Ovary (tissue), 9 donors: ENCODE data around the gene CFAP68. TPM values are rescaled to one million over a fixed set of nuclear protein-coding genes. Genes with fewer than 3 reads are reported as not detected.
A peak's percentile ranks its signal among the peaks of the same experiment; 100 is the strongest.
"Not testable (repeated sequence)": the region's sequence is repeated elsewhere in the genome, so short reads cannot be mapped to it uniquely, and the experiment has no call there.

ENCODE experiments used
- DNase-seq, 5 donors: peaks; one replicate each; pipeline ENCODE4 v3.0.0-alpha.2; 2019 to 2020
- H3K27ac ChIP-seq, 2 donors: fragments of 200-600 bp; one replicate each; pipeline versions ENCODE4 v1.5.1 to v1.8.0; 2019 to 2022
- H3K27me3 ChIP-seq: fragments of 200-600 bp; one replicate; pipeline ENCODE4 v1.8.0; 2022
- H3K36me3 ChIP-seq: fragments of 200-600 bp; sonication (generic); one replicate; pipeline ENCODE4 v1.5.1; 2019
- H3K4me1 ChIP-seq: one replicate; pipeline ENCODE4 v1.8.1; 2013; ENCODE audit warnings: mild to moderate bottlenecking, moderate library complexity; ENCODE audit not compliant: insufficient read depth
- H3K4me3 ChIP-seq: fragments of 200-600 bp; sonication (generic); one replicate; pipeline ENCODE4 v1.5.1; 2017
- H3K9me3 ChIP-seq, 2 donors: fragments of 200-600 bp in 1 of 2; sonication (generic) in 1 of 2; one replicate each; pipeline versions ENCODE4 v1.5.1 to v1.8.1; 2013 to 2019; ENCODE audit warnings: mild to moderate bottlenecking in 1 of 2, moderate library complexity in 1 of 2
- CTCF ChIP-seq, 3 donors: fragments of 450-650 bp in 2 of 3; fragments of 200-600 bp in 1 of 3; IDR thresholded peaks; one replicate each; pipeline versions ENCODE4 v1.5.1 to v1.8.0; 2016 to 2022; ENCODE audit warnings: antibody characterized with exemption in 3 of 3, mild to moderate bottlenecking in 1 of 3
- EP300 ChIP-seq: sonication (generic); formaldehyde crosslinking; IDR thresholded peaks from one replicate; pipeline ENCODE4 v1.6.1; 2017; ENCODE audit warnings: antibody characterized with exemption
- POLR2A ChIP-seq: fragments of 450-650 bp; IDR thresholded peaks from one replicate; pipeline ENCODE4 v1.6.1; 2017; ENCODE audit warnings: antibody characterized with exemption, mild to moderate bottlenecking, moderate library complexity
- WGBS, 3 donors: extraction: QIAGEN DNeasy Blood & Tissue Kit in 1 of 3; methylation state at CpG; one replicate each; pipeline versions ENCODE4 v1.1.5 to v1.1.7; 2013 to 2017; 5-methylcytosine and 5-hydroxymethylcytosine counted together
- intact Hi-C, 4 donors: fragments of 100-400 bp; cut with DNase I; formaldehyde crosslinking; loops; one replicate each; pipeline versions ENCODE4 v1.11.0 to v1.15.1; 2022 to 2023
- polyA plus RNA-seq, 2 donors: library from polyadenylated mRNA; stranded (reverse); fragments of 200-250 nt in 1 of 2; fragments of 350-450 nt in 1 of 2; fragmentation: Illumina TruSeq in 1 of 2; extraction: RNeasy Lipid Tissue Mini Kit (QIAGEN cat#74804) in 1 of 2; gene quantifications; one replicate each; pipeline ENCODE4 v1.2.3, GENCODE V29; 2013 to 2014
- total RNA-seq, 7 donors: library from RNA; depleted of rRNA in 2 of 7; stranded (reverse); fragments of >200 nt in 2 of 7; fragmentation: NEBNext Ultra II Directional in 3 of 7; extraction: Animal tissue kit (Norgen Biotek cat#: 25700) in 3 of 7; gene quantifications; one replicate each; pipeline versions ENCODE4 v1.1.0 to v1.2.4, GENCODE V29; 2016 to 2023
- donor health status: DM: no; HTN: no; CAD: no; lungs with moderate emphysema.
- donor health status: DM: no; HTN: no; CAD: no.
- donor health status: Bipolar disorder and iron deficiency.
- donor health status: DM: yes; HTN: yes; CAD: no.
- donor health status: DM: no; HTN: no; CAD: no.
- donor health status: DM: yes; HTN: yes; CAD: no.

CFAP68 gene
- total and polyA plus RNA-seq, 9 donors, result 11.6 to 70.1 (median 28.3) TPM

- Histone ChIP-seq H3K4me3 (peak overlapping the region; percentile 39), H3K27me3 (no peaks in the 10 kb centered on the region), H3K36me3 (no peaks in the 10 kb centered on the region), H3K27ac (peak overlapping the region; percentile 19 to 79), H3K4me1 (peaks cover 10% of the 10 kb centered on the region), H3K9me3 (no peaks in the 10 kb centered on the region)
- peak; percentile 96 to 98 (median 97) for DNase-seq
- intact Hi-C loops, result loop anchor here in 3 of 4 donors (2.0 to 5.0 kb wide), 2 partner anchors 14 to 49 kb away; partner anchors contain the start of genes CFAP68 (in 2 of the 3), FDXACB1 (in 2 of the 3) and HSPB2 (in 1 of the 3)
- TF ChIP-seq CTCF (IDR thresholded peaks at IDR 0.05) (no peak), EP300 (no peak), POLR2A (peak; percentile 58)
- WGBS, 3 donors, result 1 to 2% (median 1%) methylated on average over 34 to 47 of the region's 47 CpGs
Measured at GRCh38 chr11:111926505-111927391, 47.4 kb downstream of the CFAP68 start.

DNA sequence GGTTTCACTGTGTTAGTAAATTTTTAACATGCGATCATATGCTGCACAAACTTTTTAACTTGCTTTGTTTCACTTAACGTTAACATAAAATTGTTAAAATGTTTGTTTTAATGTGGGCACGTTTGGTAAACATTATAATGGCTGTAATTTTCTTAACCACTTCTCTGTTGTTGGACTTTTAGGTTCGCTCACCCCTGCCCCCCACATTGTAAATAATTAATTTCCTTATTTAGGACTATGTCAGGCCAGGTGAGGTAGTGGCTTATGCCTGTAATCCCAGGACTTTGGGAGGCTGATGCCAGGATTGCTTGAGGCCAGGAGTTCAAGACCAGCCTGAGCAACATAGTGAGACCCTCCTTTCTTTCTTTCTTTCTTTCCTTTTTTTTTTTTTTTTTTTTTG is 51.1 kb downstream of the CFAP68 start:
- Histone ChIP-seq H3K27me3 (no peaks in the 10 kb centered on the region), H3K9me3 (no peaks in the 10 kb centered on the region), H3K4me3 (no peak overlapping the region), H3K4me1 (peaks cover 5% of the 10 kb centered on the region), H3K36me3 (no peaks in the 10 kb centered on the region), H3K27ac (no peak overlapping the region)
- no peak for TF ChIP-seq CTCF (IDR thresholded peaks at IDR 0.05)
- TF ChIP-seq POLR2A, result no peak
- no peak for TF ChIP-seq EP300
- no peak for DNase-seq
- WGBS, 3 donors, result 61 to 75% (median 63%) methylated on average over 4 of the region's 4 CpGs
- intact Hi-C loops, result loop anchor here in 1 of 4 donors (10.0 kb wide), 1 partner anchor 94 kb away; the partner anchor contains the start of gene DLAT

DNA sequence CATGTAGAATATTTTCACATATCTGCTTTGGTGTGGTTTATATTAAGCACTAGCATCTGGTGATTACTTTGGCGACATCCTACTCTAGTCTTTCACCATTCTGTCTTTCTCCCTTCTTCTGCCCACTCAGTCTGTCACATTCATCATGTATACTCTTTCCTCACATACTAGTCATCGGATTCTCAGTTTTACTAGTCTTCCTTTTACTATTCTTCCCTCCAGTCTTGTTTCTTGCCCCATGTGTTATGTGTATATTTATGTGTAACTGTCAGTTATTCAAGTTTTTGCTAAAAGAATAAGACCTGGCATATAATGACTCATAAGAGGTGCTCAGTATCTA is 53.2 kb downstream of the CFAP68 start:
- Histone ChIP-seq H3K36me3 (no peaks in the 10 kb centered on the region), H3K9me3 (no peaks in the 10 kb centered on the region), H3K4me1 (peaks cover 3% of the 10 kb centered on the region), H3K27ac (no peak overlapping the region), H3K4me3 (no peak overlapping the region), H3K27me3 (no peaks in the 10 kb centered on the region)
- WGBS, 3 donors, result 76 to 83% (median 78%) methylated on average over 2 of the region's 2 CpGs
- DNase-seq, result no peak
- TF ChIP-seq EP300, result no peak
- no peak for TF ChIP-seq POLR2A
- TF ChIP-seq CTCF (IDR thresholded peaks at IDR 0.05), result no peak
- intact Hi-C loops, result loop anchor here in 2 of 4 donors (2.0 to 10.0 kb wide), 2 partner anchors 46 to 92 kb away; partner anchors contain the start of gene DLAT (in 1 of the 2)

- 93 to 94% (median 94%) methylated on average over 14 of the region's 14 CpGs for WGBS, 3 donors
- H3K4me1 ChIP-seq, H3K36me3 ChIP-seq, H3K4me3 ChIP-seq, H3K27ac ChIP-seq, DNase-seq, H3K27me3 ChIP-seq, H3K9me3 ChIP-seq: not testable (repeated sequence)
- intact Hi-C loops, result loop anchor here in 2 of 4 donors (2.0 to 10.0 kb wide), 2 partner anchors 46 to 92 kb away; partner anchors contain the start of gene DLAT (in 1 of the 2)
Measured at GRCh38 chr11:111933176-111933575, 53.8 kb downstream of the CFAP68 start.

DNA sequence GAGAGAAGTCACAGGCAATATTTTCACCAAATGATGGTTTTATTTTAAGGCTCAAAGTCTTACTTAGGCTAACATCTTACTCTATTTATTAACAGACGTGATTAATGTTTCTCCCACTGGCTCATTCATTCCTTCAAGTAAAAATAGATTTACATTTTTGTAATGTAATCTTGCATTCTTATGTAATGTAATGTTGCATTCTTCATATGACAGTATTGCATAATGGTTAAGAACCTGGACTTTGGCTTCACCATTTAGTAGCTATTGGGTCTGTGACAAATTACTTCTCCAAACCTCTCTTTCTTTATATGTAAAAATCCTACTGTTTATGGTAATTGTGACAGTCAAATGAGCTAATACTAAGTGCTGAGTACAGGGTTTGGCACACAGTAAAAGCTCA is 54.5 kb downstream of the CFAP68 start:
- intact Hi-C loops, result loop anchor here in 2 of 4 donors (2.0 to 10.0 kb wide), 2 partner anchors 45 to 91 kb away; partner anchors contain the start of gene DLAT (in 1 of the 2)

More for the DNA sequence above, 54.5 kb downstream of the CFAP68 start:
- DNase-seq, result no peak
- Histone ChIP-seq H3K36me3 (no peaks in the 10 kb centered on the region), H3K4me3 (no peak overlapping the region), H3K9me3 (no peaks in the 10 kb centered on the region), H3K4me1 (peaks cover 5% of the 10 kb centered on the region), H3K27me3 (no peaks in the 10 kb centered on the region), H3K27ac (no peak overlapping the region)
- TF ChIP-seq CTCF (IDR thresholded peaks at IDR 0.05), result no peak
- no peak for TF ChIP-seq POLR2A
- TF ChIP-seq EP300, result no peak
- 81 to 85% (median 83%) methylated on average over 1 of the region's 1 CpG for WGBS, 3 donors
